A549 treated with AZD2906 at 1 μM for 4 hours (cell line): ENCODE data around the gene ATP1A3. TPM values are rescaled to one million over a fixed set of nuclear protein-coding genes. Genes with fewer than 3 reads are reported as not detected.

Experiments used
- total RNA-seq: library from RNA; stranded (reverse); fragments of 200-300 nt; extraction: Qiagen RNA extraction; gene quantifications from 5 replicates; pipeline ENCODE4 v1.2.3, GENCODE V29; 2022

The ATP1A3 gene
- total RNA-seq: 3.3 to 4.9 TPM (median 4.2 TPM) in 5 replicates

GRCh38 chr19:41993612-41994483 lies at the start of gene ATP1A3:
Gene ATP1A3 (minus strand): TSS chr19:41994230. CDS start chr19:41994076, 154 bp downstream.

GRCh38 chr19:41959056-41960053 lies 34.7 kb downstream of the ATP1A3 start, which contains the start of gene RABAC1:
Gene RABAC1 (minus strand): TSS chr19:41959321. CDS start chr19:41959292, 29 bp downstream.

GRCh38 chr19:41928221-41928683 lies 65.8 kb downstream of the ATP1A3 start, which contains the start of gene ERFL:
Gene ERFL (minus strand): TSS chr19:41928449. CDS start chr19:41912919, 15,530 bp downstream.

Other genes with a start within 250 kb of the ATP1A3 start
- 13.8 to 21.7 TPM (median 18.1 TPM) in 5 replicates for gene CEACAM6, start 238.7 kb downstream of the ATP1A3 start, total RNA-seq
- not detected in 5 replicates for gene CEACAM3, start 197.6 kb downstream of the ATP1A3 start, total RNA-seq
- not detected in 5 replicates for gene LYPD4, start 149.5 kb downstream of the ATP1A3 start, total RNA-seq
- not detected in 5 replicates for gene DMRTC2, start 149.2 kb downstream of the ATP1A3 start, total RNA-seq
- 8,904 to 10,355 TPM (median 9,424 TPM) in 5 replicates for gene RPS19, start 134.0 kb downstream of the ATP1A3 start, total RNA-seq
- 0.80 to 1.3 TPM (median 1.0 TPM) in 5 replicates for gene CD79A, start 117.0 kb downstream of the ATP1A3 start, total RNA-seq
- gene ARHGEF1, start 111.0 kb downstream of the ATP1A3 start, total RNA-seq: 77.7 to 113 TPM (median 104 TPM) in 5 replicates
- gene ERFL, start 65.8 kb downstream of the ATP1A3 start, total RNA-seq: 0.22 to 0.37 TPM (median 0.28 TPM) in 5 replicates
- gene RABAC1, start 34.9 kb downstream of the ATP1A3 start, total RNA-seq: 204 to 299 TPM (median 270 TPM) in 5 replicates
- 0.23 to 0.66 TPM (median 0.42 TPM) in 5 replicates for gene GRIK5, start 76.0 kb upstream of the ATP1A3 start, total RNA-seq
- 30.3 to 40.3 TPM (median 37.8 TPM) in 5 replicates for gene ZNF574, start 81.9 kb upstream of the ATP1A3 start, total RNA-seq
- 0.23 to 0.45 TPM (median 0.35 TPM) in 5 replicates for gene POU2F2, start 138.2 kb upstream of the ATP1A3 start, total RNA-seq
- gene DEDD2, start 223.4 kb upstream of the ATP1A3 start, total RNA-seq: 49.9 to 75.1 TPM (median 69.0 TPM) in 5 replicates
- 18.6 to 21.0 TPM (median 20.2 TPM) in 5 replicates for gene ZNF526, start 226.1 kb upstream of the ATP1A3 start, total RNA-seq
- 107 to 154 TPM (median 149 TPM) in 5 replicates for gene GSK3A, start 248.4 kb upstream of the ATP1A3 start, total RNA-seq